ENCODE measurements around the gene KRT76. TPM values are rescaled to one million over a fixed set of nuclear protein-coding genes. Genes with fewer than 3 reads are reported as not detected.
"Not testable (repeated sequence)": the region's sequence is repeated elsewhere in the genome, so short reads cannot be mapped to it uniquely, and the experiment has no call there.

Gene KRT76
- total RNA-seq, 1 donor from 2014 or later: not detected

DNA sequence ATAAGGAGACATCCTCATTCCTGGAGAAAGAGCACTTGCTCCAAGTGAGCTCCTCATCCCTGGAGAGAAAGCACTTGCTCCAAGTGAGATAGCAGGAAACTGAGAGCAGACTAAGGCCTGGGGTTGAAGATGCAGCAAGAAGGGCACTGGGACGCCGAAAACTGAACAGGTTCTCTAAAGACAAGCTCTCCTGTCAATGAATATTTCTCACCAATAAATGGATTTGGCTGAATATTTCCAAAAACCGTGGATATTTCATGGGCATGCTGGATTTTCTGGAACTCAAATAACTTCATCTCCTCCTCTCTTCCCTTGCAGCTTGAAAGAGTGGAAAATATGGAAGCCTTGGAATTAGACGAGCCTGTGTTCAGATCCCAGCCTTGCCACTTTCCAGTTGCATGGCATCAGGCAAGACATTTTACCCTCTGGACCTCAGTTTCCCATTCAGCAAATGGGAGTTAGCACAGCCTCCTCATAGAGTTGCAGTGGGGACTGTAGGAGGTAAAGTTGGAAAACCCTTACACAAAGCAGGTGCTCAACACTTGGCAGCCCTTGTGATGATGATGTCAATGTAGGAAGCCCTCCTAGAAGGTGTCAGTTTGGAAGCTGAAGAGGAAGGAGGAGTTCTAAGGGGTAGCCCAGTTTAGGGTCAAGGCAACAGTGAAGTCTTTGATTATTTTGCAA is 4.4 kb upstream of the KRT76 start:
- no peak for DNase-seq (ENCODE audit: low read depth in 2 of 2)

DNA sequence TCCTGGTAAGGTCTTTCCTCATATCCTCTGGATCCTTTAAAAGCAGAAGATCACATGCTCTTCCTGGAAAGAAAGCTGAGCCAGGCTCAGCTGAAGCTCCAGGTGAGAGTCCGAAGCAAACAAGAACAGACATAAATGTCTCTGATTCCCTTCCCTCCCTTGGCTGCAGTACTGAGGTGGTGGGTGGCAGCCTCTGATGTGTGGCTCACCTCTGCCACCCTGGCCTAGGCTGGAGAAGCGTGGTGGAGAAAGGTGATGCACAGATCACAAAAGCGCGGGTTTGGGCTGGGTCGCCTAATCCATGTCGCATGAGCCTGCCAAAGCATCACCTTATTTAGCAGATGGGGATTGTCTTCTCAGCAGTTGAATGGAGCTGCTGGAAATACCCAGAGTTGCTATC is 2.8 kb upstream of the KRT76 start:
- DNase-seq (ENCODE audit: low read depth in 2 of 2): no peak

DNA sequence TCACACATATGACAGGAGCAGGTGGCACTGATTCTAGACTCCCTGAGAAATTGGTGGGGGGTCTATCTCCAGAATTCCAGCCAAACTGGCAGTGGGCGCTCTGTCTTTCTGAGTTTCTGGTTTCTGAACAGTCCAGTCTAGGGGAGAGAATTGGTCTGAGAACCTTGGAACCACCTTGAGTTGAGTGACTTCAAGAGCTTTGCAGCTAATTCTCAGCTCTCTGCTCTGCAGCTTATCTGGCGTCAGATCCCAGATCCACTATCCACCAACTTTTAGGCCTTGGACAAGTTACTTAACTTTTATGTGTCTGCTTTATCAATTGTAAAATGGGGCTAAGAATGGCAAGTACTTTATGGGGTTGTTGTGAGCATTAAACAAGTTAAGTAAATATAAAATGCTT is 1.7 kb upstream of the KRT76 start:
- no peak for DNase-seq (ENCODE audit: low read depth in 2 of 2)

DNA sequence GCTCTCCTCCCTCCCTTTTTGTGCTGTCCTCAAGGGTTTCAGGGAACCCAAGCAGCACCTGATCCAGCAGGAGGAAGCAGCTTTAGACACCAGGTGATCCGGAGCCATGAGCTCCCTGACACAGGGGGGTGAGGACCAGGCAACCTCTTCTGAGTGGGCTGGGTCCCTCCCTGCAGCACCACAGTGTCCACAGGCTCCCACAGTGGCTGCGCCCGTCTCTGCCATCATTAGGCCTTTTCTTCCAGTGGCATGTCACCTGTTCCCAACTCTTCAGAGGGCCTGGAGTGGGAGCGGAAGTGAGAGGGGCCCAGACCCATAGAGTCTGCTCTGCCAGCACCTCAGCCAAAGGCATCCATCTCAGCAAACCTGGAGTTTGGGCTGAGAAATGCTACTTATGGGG is 421 bp upstream of the KRT76 start:
- no peak for DNase-seq (ENCODE audit: low read depth in 2 of 2)

DNA sequence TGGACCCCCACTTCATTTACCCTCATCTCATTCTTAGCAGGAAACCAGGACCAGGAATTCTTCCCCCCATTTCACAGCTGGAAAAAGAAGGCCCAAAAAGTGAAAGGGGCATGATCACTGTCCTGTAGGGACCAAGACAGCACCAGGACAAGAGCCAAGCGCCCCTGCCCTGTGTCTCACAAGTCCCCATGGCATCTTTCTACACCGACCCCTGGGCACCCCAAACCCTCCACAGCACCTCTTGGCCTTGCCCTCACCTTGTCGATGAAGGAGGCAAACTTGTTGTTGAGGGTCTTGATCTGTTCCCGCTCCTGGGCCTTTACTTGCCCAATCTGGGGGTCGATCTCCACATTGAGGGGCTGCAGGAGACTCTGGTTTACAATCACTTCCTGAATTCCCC is 710 bp downstream of the KRT76 start:
- DNase-seq (ENCODE audit: low read depth in 2 of 2): no peak

DNA sequence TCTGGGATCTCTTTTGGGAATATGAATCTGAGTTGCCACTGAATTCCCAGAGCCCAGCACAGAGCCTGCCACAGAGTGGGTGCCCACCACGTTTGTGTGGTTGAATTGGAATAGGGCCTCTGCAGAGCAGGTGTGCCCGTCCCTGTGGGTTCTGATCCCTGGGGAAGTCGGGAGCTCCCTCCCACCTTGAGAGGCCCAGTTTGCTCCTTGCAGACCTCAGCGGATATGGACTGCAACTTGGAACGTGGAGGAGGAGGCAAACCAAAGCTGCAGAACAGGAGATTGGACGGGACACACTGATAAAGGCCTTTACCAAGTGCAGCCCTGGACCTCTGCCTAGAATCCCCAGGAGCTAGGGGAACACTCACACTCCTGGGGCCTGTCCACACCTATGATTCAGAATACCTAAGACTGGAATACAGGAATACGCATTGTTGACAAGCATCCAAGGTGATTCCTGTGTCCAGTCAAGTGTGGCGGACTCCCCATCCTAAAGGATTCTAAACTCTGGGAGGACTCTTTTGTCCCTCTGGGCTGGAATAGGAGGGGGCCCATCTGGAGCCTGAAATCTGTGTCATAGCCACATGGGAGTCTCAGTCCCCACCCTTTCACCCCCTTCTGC is 2.4 kb downstream of the KRT76 start:
- DNase-seq (ENCODE audit: low read depth in 2 of 2): no peak

DNA sequence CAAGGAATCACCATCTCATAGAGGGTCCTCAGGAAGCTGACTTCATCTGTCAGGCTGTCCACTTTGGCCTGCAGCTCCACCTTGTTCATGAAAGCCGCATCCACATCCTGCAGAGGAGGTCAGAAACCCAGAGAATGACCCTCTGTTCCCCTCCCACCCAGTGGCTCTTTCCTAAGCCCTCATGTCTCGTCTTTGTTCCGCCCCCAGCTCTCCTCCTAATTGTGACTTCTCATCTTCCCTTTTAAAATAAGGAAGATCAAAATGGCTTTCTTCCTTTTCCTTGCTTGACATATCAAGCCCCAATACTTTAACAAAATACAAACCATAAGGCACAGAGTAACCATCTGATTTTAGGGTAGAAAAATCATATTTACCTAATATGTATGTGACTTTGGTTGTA is 4.4 kb downstream of the KRT76 start:
- no peak for DNase-seq (ENCODE audit: low read depth in 2 of 2)

DNA sequence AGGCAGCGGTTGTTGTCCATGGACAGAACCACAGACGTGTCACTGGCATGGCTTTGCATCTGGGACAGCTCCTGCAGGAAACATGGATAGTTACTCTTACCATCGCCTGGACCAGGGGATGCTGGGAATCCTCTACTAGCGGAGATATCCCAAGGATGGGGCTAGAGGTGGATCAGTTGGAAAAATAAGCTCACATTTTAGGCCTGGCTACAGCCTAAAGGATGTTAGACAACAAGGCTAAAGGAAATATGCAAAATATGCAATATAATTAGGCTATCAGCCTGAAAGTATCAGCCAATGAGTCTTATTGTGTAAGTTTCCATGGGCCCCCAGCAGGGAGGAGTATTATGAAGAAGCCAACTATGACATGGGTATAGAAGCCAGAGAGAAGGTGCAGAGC is 5.0 kb downstream of the KRT76 start:
- DNase-seq (ENCODE audit: low read depth in 2 of 2): no peak

DNA sequence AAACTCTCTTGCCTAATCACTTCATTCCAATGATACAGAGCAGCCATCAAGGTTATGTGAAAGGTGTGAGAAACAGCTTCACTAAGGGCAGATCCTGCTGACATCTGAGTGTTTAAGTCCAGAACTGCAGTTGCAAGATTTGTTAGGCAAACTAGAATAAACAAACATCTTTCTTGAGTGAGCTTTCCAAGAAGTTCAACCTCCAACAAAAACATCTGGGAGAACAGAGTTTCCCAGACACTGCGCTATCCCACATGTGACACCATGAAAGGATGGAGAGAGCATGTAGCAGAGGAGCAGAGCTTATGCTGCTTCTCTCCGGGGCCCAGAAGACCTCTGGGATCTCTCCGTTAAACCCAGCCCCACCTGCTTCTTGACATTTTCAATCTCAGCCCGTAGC is 5.6 kb downstream of the KRT76 start:
- DNase-seq (ENCODE audit: low read depth in 2 of 2): no peak

DNA sequence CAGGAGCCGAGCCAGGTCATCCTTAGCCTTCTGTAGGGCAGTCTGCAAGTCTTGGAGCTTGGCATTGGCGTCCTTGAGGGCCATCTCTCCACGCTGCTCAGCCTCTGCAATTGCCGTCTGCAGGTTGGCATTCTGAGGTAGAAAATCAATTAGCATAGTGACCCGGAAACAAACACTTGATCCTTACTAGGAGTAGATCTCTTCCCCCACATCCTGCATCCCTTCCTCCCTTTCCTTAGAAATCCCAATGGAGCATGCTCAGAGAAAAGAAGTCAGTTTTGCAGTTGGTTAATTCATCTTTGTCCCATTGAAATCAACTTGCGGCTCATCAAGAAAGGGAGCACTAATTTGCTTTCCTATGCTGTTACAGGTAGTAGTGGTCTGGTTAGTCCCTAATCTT is 6.1 kb downstream of the KRT76 start:
- DNase-seq (ENCODE audit: low read depth in 2 of 2): no peak

DNA sequence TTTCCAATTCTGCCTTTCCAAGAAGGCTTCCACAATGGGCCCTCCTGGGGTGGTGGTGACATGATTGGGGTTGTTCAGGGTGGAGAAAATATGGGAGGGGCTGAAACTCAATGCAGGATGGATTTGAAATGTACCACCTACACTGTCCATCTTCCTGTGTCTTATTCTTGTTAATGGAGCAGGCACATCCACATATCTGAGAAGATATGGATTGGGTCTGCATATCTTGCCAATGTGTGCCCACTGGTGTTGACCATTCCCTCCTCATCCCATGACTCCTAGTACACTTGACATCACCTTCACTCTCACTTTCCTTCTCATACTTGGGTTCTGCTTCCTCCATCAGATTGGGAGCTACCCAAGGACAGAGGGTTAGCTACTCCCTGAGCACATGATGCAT is 7.2 kb downstream of the KRT76 start:
- no peak for DNase-seq (ENCODE audit: low read depth in 2 of 2)

DNA sequence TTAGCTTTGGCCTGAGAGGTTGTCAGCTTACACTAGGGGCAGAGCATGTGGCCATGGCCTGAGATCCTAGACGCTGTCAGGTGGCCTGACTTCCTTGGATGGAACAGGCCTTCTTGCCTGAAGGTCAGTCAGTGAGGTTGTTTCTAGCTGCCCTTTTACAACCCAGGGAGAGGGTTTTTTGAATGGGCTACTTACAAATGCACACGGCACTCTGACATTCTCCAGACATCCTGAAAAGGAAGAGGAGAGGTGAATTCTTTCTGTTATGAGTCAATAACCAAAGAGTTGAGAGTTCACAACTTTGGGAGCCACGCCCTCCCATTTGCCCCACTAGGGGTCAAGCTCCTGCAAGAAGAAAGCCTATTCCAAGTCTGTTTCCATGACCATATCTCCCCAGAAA is 7.8 kb downstream of the KRT76 start:
- no peak for DNase-seq (ENCODE audit: low read depth in 2 of 2)

DNA sequence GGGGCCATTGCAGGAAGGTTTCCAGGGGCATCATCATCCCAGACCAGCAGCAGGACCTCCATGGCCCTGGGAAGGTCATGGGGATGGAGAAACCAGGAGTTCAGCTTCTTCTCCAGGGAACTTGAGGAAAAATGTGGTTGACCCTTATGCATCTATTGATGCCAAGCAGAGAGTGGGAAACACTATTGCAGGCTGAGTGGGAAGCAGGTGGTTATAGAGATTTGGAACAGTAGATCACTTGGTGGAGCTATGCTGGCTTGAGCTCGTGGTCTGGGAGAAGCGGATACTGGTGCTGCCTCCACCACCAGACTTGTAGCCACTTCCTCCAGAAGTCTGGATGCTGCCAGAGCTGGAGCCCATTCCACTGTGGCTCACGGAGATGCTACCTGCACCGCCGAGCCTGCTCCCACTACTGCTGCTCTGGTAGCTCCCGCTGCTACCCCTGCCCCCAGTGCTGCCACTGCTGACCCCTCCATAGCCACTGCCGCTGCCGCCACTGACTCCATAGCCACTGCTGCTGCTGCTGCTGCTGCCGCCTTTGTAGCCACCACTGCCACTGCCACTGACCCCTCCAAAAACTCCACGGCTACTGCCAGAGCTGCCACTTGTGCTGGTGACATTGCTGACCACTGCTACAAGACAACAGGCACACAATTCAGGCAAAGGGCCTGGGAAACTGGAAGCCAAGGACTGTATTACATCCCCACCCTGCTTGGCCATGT is 8.5 kb downstream of the KRT76 start:
- DNase-seq (ENCODE audit: low read depth in 2 of 2): no peak

DNA sequence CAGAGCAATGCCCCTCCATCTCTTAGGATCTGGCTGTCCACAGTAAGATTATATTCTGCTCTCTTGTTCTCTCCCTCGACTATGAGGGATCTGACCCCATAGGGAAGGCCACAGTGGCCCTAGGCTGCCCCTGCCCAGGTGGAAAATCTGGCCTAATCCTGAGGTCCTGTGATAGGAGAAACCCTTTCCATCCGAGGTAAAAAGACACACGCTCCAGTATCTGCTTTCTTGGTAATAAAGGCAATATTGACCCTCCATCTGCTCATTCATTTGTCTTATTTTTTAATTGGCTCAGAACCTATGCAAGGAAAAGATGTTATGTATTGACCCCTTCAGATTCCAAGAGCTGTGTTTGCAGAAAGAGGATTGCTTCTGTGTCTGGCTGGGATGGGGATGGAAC is 9.7 kb downstream of the KRT76 start:
- DNase-seq (ENCODE audit: low read depth in 2 of 2): no peak

DNA sequence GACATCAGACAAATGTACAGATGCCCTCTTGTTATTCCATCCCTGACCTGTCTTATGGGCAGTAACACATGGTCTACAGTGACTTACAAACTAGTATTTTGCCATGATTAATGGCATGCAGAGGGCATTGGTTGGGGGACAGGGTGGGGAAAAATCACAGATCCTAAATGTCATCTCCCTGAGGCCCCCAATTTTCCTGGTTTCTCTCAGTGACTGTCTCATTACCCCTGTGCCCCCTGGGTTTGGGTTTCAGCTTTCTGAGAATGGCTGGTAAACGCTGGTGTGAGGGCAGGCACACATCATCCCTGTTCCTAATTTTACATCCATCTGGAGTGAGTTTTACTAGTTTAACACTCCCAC is 10.1 kb downstream of the KRT76 start:
- DNase-seq (ENCODE audit: low read depth in 2 of 2): no peak

DNA sequence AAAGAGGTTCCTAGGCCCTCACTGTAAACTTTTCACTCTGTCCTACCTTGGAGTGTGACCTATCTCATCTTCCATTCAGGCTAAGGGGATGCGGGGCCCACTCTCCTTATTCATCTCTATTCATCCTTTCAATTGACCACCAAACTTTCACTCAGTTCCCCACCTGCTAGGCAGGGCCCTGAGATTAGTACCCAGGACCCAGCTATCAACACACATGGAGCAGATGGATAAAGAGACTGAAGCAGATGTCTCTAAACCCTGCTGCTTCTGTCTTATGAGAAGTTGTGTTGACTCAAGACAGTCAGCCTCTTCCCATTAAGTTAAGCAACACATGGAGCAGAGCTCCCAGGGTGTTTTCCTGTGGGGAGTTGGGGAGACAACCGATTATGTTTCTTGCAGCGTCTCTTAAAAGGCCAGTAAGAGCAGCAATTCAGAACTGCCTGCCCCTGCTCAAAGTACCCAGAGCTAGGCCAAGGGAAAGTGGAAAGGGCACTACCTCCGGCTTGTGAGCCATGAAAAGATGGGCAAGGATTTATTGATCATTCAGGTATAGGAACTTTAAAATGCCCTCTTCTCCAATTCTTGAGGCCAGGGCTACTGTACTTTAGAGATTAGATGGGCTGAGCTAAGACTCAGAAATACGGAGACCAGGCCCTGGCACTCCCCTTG is 10.7 kb downstream of the KRT76 start:
- no peak for DNase-seq (ENCODE audit: low read depth in 2 of 2)

DNA sequence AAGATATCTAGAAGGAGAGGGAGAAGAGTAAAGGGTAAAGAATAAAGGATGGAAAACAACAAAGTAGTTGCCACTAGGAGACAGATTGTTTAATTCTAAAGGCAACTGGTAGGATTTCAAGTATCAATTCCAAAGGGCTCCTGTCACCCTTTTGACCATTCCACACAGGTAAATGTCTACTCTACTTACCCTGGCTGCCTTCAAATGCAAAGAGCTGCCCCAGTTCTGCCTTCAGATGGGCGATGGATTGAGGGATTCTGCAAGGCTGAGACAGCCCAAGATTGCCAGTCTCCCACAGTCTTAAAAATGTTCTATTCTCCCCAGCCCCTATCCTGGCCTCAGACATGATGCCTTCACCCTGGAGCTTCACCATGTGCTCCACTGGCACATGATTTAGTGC is 11.4 kb downstream of the KRT76 start:
- no peak for DNase-seq (ENCODE audit: low read depth in 2 of 2)

DNA sequence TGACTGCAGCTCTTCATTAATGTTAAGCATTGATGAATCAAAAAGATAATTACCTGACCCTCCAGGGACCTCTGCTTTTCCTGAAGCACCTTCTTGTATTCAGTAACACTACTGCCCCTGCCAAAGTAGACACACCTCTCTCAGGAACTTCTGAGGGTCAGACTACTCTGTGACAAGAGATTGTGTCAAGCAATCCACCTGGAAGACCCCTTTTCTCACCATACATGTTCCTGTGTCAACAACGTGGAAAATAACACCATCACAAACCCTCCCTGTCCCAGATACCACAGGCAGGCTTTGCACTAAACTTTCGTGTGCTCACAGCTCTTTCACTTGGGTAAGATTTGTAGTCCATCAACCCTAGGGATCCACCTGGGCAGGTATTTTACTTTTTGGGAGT is 13.2 kb downstream of the KRT76 start:
- no peak for DNase-seq (ENCODE audit: low read depth in 2 of 2)

DNA sequence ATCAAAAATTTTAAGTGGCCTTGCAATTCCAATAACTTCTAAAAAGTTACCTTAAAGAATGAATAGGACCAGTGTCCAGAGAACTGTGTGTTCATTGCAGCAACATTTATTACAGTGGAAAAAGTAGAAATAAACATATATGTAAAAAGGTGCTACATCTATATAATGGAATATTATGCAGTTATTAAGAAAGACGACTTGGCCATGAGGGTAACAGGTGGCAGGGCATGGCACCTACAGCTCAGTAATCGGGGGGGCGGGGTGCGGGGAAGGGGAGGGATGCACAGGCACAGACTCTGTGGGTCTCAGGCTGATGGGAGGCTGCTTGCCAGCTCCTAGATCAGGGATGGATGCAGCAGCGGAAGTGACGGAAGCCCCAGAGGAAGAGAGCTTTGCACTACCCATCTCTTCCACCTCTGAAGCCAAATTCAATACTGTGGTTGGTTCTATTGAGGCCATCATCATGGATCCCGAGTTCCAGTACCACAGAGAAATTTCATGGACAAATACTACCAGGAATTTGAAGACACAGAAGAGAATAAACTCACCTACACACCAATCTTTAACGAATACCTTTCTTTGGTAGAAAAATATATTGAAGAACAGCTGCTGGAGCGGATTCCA is 14.0 kb downstream of the KRT76 start:
- no peak for DNase-seq (ENCODE audit: low read depth in 2 of 2)

DNA sequence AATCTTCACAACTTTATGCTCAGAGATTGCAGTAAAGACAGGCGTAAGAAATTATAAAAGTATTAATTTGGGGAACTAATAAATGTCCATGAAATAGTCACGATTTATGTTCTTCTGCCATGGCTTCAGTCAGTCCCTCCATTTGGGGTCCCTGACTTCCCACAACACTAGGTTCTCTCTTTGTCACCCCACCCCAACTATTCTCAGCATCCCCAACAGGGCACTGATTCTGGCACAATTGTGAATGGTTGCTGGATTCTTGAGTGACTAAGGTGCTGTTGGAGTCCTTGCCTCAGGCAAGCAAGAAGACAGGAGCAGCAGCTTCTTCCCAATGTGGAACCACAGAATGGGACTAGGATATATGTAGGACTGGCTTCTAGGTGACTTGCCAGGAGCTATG is 15.3 kb downstream of the KRT76 start:
- no peak for DNase-seq (ENCODE audit: low read depth in 2 of 2)

DNA sequence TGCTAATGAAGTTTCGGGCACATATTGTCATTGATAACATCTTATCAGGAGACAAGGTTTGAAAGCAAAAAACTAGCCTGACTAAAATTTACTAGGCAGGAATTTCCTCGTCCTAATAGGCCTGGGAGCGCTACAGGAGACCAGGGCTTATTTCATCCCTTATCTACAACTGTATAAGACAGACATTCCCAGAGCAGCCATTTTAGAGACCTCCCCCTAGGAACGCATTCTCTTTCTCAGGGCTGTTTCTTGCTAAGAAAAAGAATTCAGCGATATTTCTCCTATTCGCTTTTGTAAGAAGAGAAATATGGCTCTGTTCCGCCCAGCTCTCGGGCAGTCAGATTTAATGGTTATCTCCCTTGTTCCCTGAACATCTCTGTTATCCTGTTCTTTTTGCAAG is 15.9 kb downstream of the KRT76 start:
- DNase-seq (ENCODE audit: low read depth in 2 of 2): not testable (repeated sequence)

DNA sequence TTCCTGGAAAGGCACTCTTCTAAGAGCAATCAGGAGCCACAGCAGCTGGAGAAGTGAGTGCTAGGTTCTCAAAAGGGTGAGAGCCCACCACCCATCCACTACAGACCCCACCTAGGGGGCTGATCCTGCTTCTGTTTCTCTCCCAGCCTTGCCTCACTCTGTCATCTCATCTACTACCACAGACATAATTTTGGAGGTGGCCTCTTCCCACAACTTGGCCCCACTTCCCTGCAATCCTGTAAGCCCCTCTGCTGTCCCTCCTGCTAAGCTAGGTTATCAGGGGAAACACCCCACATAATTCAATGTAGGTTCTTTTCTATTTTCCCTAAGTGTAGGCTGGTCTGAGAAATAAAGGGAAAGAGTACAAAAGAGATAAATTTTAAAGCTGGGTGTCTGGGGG is 16.5 kb downstream of the KRT76 start:
- no peak for DNase-seq (ENCODE audit: low read depth in 2 of 2)
